Thoracic aorta (tissue), 2 donors: ENCODE results near the gene SEC61A2. TPM values are rescaled to one million over a fixed set of nuclear protein-coding genes. Genes with fewer than 3 reads are reported as not detected.

Source experiments
- ATAC-seq: fragments of 150-250 bp; one replicate; pipeline ENCODE4 v1.8.0; 2017; ENCODE audit warnings: low read depth; ENCODE audit not compliant: insufficient number of reproducible peaks, low FRiP score
- DNase-seq: peaks from one replicate; pipeline ENCODE4 v3.0.0-alpha.2; 2020; ENCODE audit warnings: low spot score
- H3K27ac ChIP-seq, 2 donors: fragments of 200-600 bp; sonication (generic); 1 replicate in 1 of 2; 2 replicates in 1 of 2; pipeline ENCODE4 v1.5.1; 2016; ENCODE audit warnings: mild to moderate bottlenecking in 2 of 2, moderate library complexity in 2 of 2
- H3K27me3 ChIP-seq: fragments of 200-600 bp; sonication (generic); replicated peaks from 2 replicates; pipeline ENCODE4 v1.6.0; 2016; ENCODE audit warnings: mild to moderate bottlenecking; ENCODE audit not compliant: insufficient read depth
- H3K36me3 ChIP-seq: fragments of 200-600 bp; sonication (generic); one replicate; pipeline ENCODE4 v1.5.1; 2016
- H3K4me1 ChIP-seq, 2 donors: fragments of 200-600 bp; sonication (generic); 1 replicate in 1 of 2; 2 replicates in 1 of 2; pipeline versions ENCODE4 v1.5.1 to v1.6.0; 2016; ENCODE audit warnings: low read depth in 2 of 2, mild to moderate bottlenecking in 1 of 2; ENCODE audit not compliant: control insufficient read depth in 1 of 2
- H3K4me3 ChIP-seq: fragments of 200-600 bp; sonication (generic); 2 replicates; pipeline ENCODE4 v1.5.1; 2016; ENCODE audit warnings: mild to moderate bottlenecking
- H3K9me3 ChIP-seq: fragments of 200-600 bp; sonication (generic); 2 replicates; pipeline ENCODE4 v1.5.1; 2016
- total RNA-seq, 2 donors: library from RNA; depleted of rRNA; stranded (reverse); fragments of >200 nt; gene quantifications; one replicate each; pipeline versions ENCODE4 v1.1.0 to v1.2.3, GENCODE V29; 2016
- TF ChIP-seq, protein P1 (sequence below): fragments of 200-600 bp; sonication (generic); IDR thresholded peaks from one replicate; pipeline ENCODE4 v1.5.1; 2019; ENCODE audit warnings: antibody characterized with exemption

SEC61A2 gene
- total RNA-seq, 2 donors from 2014 or later = 3.5 to 15.4 TPM

GRCh38 chr10:12212454-12212853, 83.0 kb downstream of the SEC61A2 start:
- TF ChIP-seq, protein P1, sequence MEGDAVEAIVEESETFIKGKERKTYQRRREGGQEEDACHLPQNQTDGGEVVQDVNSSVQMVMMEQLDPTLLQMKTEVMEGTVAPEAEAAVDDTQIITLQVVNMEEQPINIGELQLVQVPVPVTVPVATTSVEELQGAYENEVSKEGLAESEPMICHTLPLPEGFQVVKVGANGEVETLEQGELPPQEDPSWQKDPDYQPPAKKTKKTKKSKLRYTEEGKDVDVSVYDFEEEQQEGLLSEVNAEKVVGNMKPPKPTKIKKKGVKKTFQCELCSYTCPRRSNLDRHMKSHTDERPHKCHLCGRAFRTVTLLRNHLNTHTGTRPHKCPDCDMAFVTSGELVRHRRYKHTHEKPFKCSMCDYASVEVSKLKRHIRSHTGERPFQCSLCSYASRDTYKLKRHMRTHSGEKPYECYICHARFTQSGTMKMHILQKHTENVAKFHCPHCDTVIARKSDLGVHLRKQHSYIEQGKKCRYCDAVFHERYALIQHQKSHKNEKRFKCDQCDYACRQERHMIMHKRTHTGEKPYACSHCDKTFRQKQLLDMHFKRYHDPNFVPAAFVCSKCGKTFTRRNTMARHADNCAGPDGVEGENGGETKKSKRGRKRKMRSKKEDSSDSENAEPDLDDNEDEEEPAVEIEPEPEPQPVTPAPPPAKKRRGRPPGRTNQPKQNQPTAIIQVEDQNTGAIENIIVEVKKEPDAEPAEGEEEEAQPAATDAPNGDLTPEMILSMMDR = no peak
- no peak overlapping the region for H3K4me3 ChIP-seq
- DNase-seq (no peak), ATAC-seq (no peak)
- no peak overlapping the region for H3K27ac ChIP-seq
- no peaks in the 10 kb centered on the region for H3K9me3 ChIP-seq
- H3K27me3 ChIP-seq = no peaks in the 10 kb centered on the region
- H3K4me1 ChIP-seq = peaks cover 0 to 6% of the 10 kb centered on the region in 2 donors
- peaks cover 20% of the 10 kb centered on the region for H3K36me3 ChIP-seq

- Histone ChIP-seq H3K36me3 (peaks cover 23% of the 10 kb centered on the region), H3K27ac (no peak overlapping the region), H3K4me3 (no peak overlapping the region), H3K27me3 (no peaks in the 10 kb centered on the region), H3K4me1 (peaks cover 0 to 6% of the 10 kb centered on the region in 2 donors), H3K9me3 (no peaks in the 10 kb centered on the region)
- ATAC-seq = no peak
- DNase-seq = no peak
- TF ChIP-seq, protein P1 = no peak
Observed at GRCh38 chr10:12213621-12214020, 84.1 kb downstream of the SEC61A2 start.

DNA sequence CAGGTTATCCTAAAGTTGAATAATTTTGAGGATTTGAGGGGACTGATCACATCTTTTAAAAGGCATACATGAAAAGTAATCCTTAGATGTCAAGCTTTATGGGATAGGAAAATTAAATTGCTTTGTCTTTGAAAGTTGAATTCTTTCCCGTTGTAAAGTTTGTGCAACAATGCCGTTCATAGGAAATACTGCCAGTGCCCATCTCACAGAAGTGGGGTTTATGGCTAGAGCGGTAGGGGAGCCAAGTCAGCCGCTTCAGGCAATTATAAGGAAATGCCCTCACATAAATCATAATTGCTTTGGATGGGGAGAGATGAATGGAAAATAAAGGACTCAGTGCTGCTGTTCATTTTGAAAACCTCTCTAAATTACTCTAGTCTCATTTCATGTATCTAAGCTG, 84.6 kb downstream of the SEC61A2 start:
- TF ChIP-seq, protein P1 = no peak

GRCh38 chr10:12214763-12215218, 85.3 kb downstream of the SEC61A2 start:
- DNase-seq (no peak), ATAC-seq (peak; percentile 76)
- Histone ChIP-seq H3K27me3 (no peaks in the 10 kb centered on the region), H3K27ac (peak overlapping the region; percentile 15 to 29), H3K4me3 (peak overlapping the region; percentile 64), H3K9me3 (no peaks in the 10 kb centered on the region), H3K4me1 (peaks cover 3 to 6% of the 10 kb centered on the region in 2 donors), H3K36me3 (peaks cover 25% of the 10 kb centered on the region)
- TF ChIP-seq, protein P1 = peak; percentile 66

More for the DNA sequence above, 84.6 kb downstream of the SEC61A2 start:
- Histone ChIP-seq H3K9me3 (no peaks in the 10 kb centered on the region), H3K27me3 (no peaks in the 10 kb centered on the region), H3K27ac (peak overlapping the region; percentile 15 to 29), H3K36me3 (peaks cover 25% of the 10 kb centered on the region), H3K4me1 (peaks cover 0 to 6% of the 10 kb centered on the region in 2 donors), H3K4me3 (no peak overlapping the region)
- ATAC-seq (no peak), DNase-seq (no peak)

Other genes starting within 250 kb of the SEC61A2 start
- gene UPF2, start 86.9 kb upstream of the SEC61A2 start, total RNA-seq = 10 to 100 TPM; 10.6 to 26.0 TPM
- gene DHTKD1, start 60.7 kb upstream of the SEC61A2 start, total RNA-seq = 10 to 100 TPM; 12.4 to 14.5 TPM
- gene NUDT5, start 66.2 kb downstream of the SEC61A2 start, total RNA-seq = 10 to 100 TPM; 44.7 to 53.9 TPM
- 100 to 1,000 TPM in 1 of 2 donors, 10 to 100 TPM in 1; 74.2 to 171 TPM for gene CDC123, start 66.5 kb downstream of the SEC61A2 start, total RNA-seq
- gene CAMK1D, start 219.9 kb downstream of the SEC61A2 start, total RNA-seq = 10 to 100 TPM in 1 of 2 donors, 1 to 10 TPM in 1; 8.7 to 11.2 TPM